IMR-90 (cell line): Measurements from ENCODE around the gene TBXAS1. TPM values are rescaled to one million over a fixed set of nuclear protein-coding genes. Genes with fewer than 3 reads are reported as not detected.

ENCODE experiments used
- ATAC-seq: fragments of 200-7000 bp; cut with Tn5 transposase; 2 replicates; pipeline ENCODE4 v1.9.1; 2020; ENCODE audit warnings: low read depth, mild to moderate bottlenecking, moderate library complexity
- BruUV-seq: library from RNA; stranded (reverse); fragments of 400-500 nt; replicated peaks from 2 replicates; lab custom pipeline; 2021; lab: Mats Ljungman, UMichigan
- CTCF ChIA-PET: fragments of 300-600 bp; formaldehyde crosslinking; extraction: SDS; loops from one replicate; lab custom pipeline; 2021; ENCODE audit warnings: antibody characterized with exemption; lab: Yijun Ruan, JAX
- POLR2A ChIA-PET: fragments of 300-600 bp; sonication (Branson Sonifier 250); formaldehyde crosslinking; loops from one replicate; lab custom pipeline; 2022; ENCODE audit warnings: antibody characterized with exemption; ENCODE audit not compliant: unreplicated experiment; lab: Charles Lee
- DNase-seq: peaks from one replicate; pipeline ENCODE4 v3.0.0; 2013
- H2AFZ ChIP-seq: replicated peaks from 2 replicates; pipeline ENCODE3; 2013; ENCODE audit warnings: low read length, mild to moderate bottlenecking; ENCODE audit not compliant: poor library complexity
- H2AK5ac ChIP-seq: 2 replicates; pipeline ENCODE4 v1.6.1; 2013; ENCODE audit warnings: low read depth, low read length, inconsistent platforms
- H2AK9ac ChIP-seq: replicated peaks from 2 replicates; pipeline ENCODE3; 2013; ENCODE audit warnings: mild to moderate bottlenecking, low read depth, low read length, moderate library complexity; ENCODE audit not compliant: poor library complexity
- H2BK120ac ChIP-seq: 2 replicates; pipeline ENCODE4 v1.6.1; 2013; ENCODE audit warnings: low read depth, low read length, inconsistent platforms
- H2BK15ac ChIP-seq: 3 replicates; pipeline ENCODE4 v1.6.1; 2013; ENCODE audit warnings: low read depth, low read length, inconsistent platforms
- H2BK20ac ChIP-seq: 2 replicates; pipeline ENCODE4 v1.6.1; 2013; ENCODE audit warnings: low read depth, mild to moderate bottlenecking, inconsistent platforms, low read length, moderate library complexity
- H2BK5ac ChIP-seq: 2 replicates; pipeline ENCODE4 v1.6.1; 2013; ENCODE audit warnings: mild to moderate bottlenecking, low read depth, low read length, inconsistent platforms; ENCODE audit not compliant: poor library complexity, severe bottlenecking
- H3K14ac ChIP-seq: replicated peaks from 2 replicates; pipeline ENCODE4 v1.6.1; 2013; ENCODE audit warnings: low read depth, low read length, inconsistent platforms
- H3K18ac ChIP-seq: 2 replicates; pipeline ENCODE4 v1.6.1; 2013; ENCODE audit warnings: low read depth, low read length, control low read depth
- H3K23ac ChIP-seq: 2 replicates; pipeline ENCODE4 v1.6.1; 2013; ENCODE audit warnings: low read depth, low read length, inconsistent platforms
- H3K27ac ChIP-seq: 2 replicates; pipeline ENCODE4 v1.5.1; 2013; ENCODE audit warnings: mild to moderate bottlenecking, control low read depth, low read length; ENCODE audit not compliant: insufficient read depth
- H3K27me3 ChIP-seq: 2 replicates; pipeline ENCODE4 v1.6.1; 2013; ENCODE audit warnings: low read length; ENCODE audit not compliant: control insufficient read depth, insufficient read depth
- H3K36me3 ChIP-seq: 2 replicates; pipeline ENCODE4 v1.6.1; 2013; ENCODE audit warnings: low read length, mixed read lengths; ENCODE audit not compliant: control insufficient read depth, insufficient read depth
- H3K4ac ChIP-seq: 2 replicates; pipeline ENCODE4 v1.6.1; 2013; ENCODE audit warnings: low read depth, low read length, inconsistent platforms
- H3K4me1 ChIP-seq: 2 replicates; pipeline ENCODE4 v1.6.1; 2013; ENCODE audit warnings: low read length, mixed read lengths; ENCODE audit not compliant: control insufficient read depth, insufficient read depth
- H3K4me2 ChIP-seq: 2 replicates; pipeline ENCODE4 v1.6.1; 2013; ENCODE audit warnings: low read depth, mild to moderate bottlenecking, control low read depth, low read length, moderate library complexity
- H3K4me3 ChIP-seq: 2 replicates; pipeline ENCODE4 v1.5.1; 2013; ENCODE audit warnings: low read depth, mild to moderate bottlenecking, control low read depth, low read length, moderate library complexity; ENCODE audit not compliant: insufficient read depth
- H3K56ac ChIP-seq: 2 replicates; pipeline ENCODE4 v1.6.1; 2013; ENCODE audit warnings: low read length, inconsistent platforms; ENCODE audit not compliant: insufficient read depth; ENCODE audit errors: extremely low read depth
- H3K79me1 ChIP-seq, 2 experiments: 2 replicates each; pipeline ENCODE4 v1.6.1; 2013; ENCODE audit warnings: low read length in 2 of 2, inconsistent platforms in 1 of 2, low read depth in 1 of 2
- H3K9ac ChIP-seq: 2 replicates; pipeline ENCODE4 v1.6.1; 2013; ENCODE audit warnings: low read depth, low read length, control low read depth
- H3K9me1 ChIP-seq: 2 replicates; pipeline ENCODE4 v1.6.1; 2013; ENCODE audit warnings: low read length, inconsistent platforms; ENCODE audit not compliant: insufficient read depth
- H3K9me3 ChIP-seq: 2 replicates; pipeline ENCODE4 v1.6.1; 2013; ENCODE audit warnings: low read length; ENCODE audit not compliant: control insufficient read depth, insufficient read depth
- H4K20me1 ChIP-seq: 2 replicates; pipeline ENCODE4 v1.6.1; 2013; ENCODE audit warnings: low read length, inconsistent platforms; ENCODE audit not compliant: insufficient read depth
- H4K5ac ChIP-seq: 2 replicates; pipeline ENCODE4 v1.6.1; 2013; ENCODE audit warnings: mild to moderate bottlenecking, low read depth, low read length, control low read depth
- H4K8ac ChIP-seq, 2 experiments: 2 replicates each; pipeline ENCODE4 v1.6.1; 2013; ENCODE audit warnings: low read depth in 2 of 2, low read length in 2 of 2, control low read depth in 1 of 2, inconsistent platforms in 1 of 2
- H4K91ac ChIP-seq: 2 replicates; pipeline ENCODE4 v1.6.1; 2013; ENCODE audit warnings: low read depth, low read length, inconsistent platforms; ENCODE audit not compliant: insufficient read depth
- BHLHE40 ChIP-seq: fragments of 150-350 bp; IDR thresholded peaks from 2 replicates; pipeline ENCODE4 v1.6.1; 2016; ENCODE audit warnings: mild to moderate bottlenecking, low read depth, low read length
- CEBPB ChIP-seq: IDR thresholded peaks from 2 replicates; pipeline ENCODE4 v1.6.1; 2012; ENCODE audit warnings: low read depth, low read length, improper control_type of control experiment
- CHD1 ChIP-seq: IDR thresholded peaks from 2 replicates; pipeline ENCODE4 v1.6.1; 2012; ENCODE audit warnings: low read depth, low read length, improper control_type of control experiment
- CTCF ChIP-seq: conservative IDR thresholded peaks from 2 replicates; pipeline ENCODE4 v1.5.1; 2012; ENCODE audit warnings: mild to moderate bottlenecking, low read depth, low read length, improper control_type of control experiment
- ELK1 ChIP-seq: fragments of 150-350 bp; IDR thresholded peaks from 2 replicates; pipeline ENCODE4 v1.6.1; 2016; ENCODE audit warnings: low read depth, mild to moderate bottlenecking, low read length, moderate library complexity, borderline replicate concordance
- FOS ChIP-seq: fragments of 150-350 bp; IDR thresholded peaks from 2 replicates; pipeline ENCODE4 v1.6.1; 2016; ENCODE audit warnings: low read depth, low read length
- MAFK ChIP-seq: IDR thresholded peaks from 2 replicates; pipeline ENCODE4 v1.6.1; 2012; ENCODE audit warnings: low read depth, low read length, improper control_type of control experiment
- MAZ ChIP-seq: IDR thresholded peaks from 2 replicates; pipeline ENCODE4 v1.6.1; 2012; ENCODE audit warnings: low read depth, mild to moderate bottlenecking, low read length, improper control_type of control experiment, moderate library complexity, borderline replicate concordance
- NFE2L2 ChIP-seq: fragments of 150-350 bp; IDR thresholded peaks from 2 replicates; pipeline ENCODE4 v1.6.1; 2016; ENCODE audit warnings: low read depth, mild to moderate bottlenecking, low read length
- POLR2A ChIP-seq: IDR thresholded peaks from 2 replicates; pipeline ENCODE4 v1.6.1; 2012; ENCODE audit warnings: mild to moderate bottlenecking, low read depth, low read length
- RAD21 ChIP-seq: IDR thresholded peaks from 2 replicates; pipeline ENCODE4 v1.6.1; 2012; ENCODE audit warnings: low read length, improper control_type of control experiment
- RCOR1 ChIP-seq: IDR thresholded peaks from 2 replicates; pipeline ENCODE4 v1.6.1; 2012; ENCODE audit warnings: mild to moderate bottlenecking, low read length, improper control_type of control experiment; ENCODE audit not compliant: insufficient replicate concordance
- RFX5 ChIP-seq: IDR thresholded peaks from 2 replicates; pipeline ENCODE4 v1.8.0; 2012; ENCODE audit warnings: low read depth, mild to moderate bottlenecking, low read length, moderate library complexity
- USF2 ChIP-seq: fragments of 150-350 bp; IDR thresholded peaks from 2 replicates; pipeline ENCODE4 v1.6.1; 2017; ENCODE audit warnings: mild to moderate bottlenecking, antibody characterized with exemption, low read length, low read depth
- WGBS, 2 experiments: methylation state at CpG; one replicate each; pipeline versions ENCODE4 v1.1.5 to v1.1.7; 2013; ENCODE audit warnings: missing lambda C conversion rate in 2 of 2; ENCODE audit not compliant: insufficient read length in 1 of 2; ENCODE audit errors: extremely low coverage in 2 of 2; 5-methylcytosine and 5-hydroxymethylcytosine counted together
- dilution Hi-C: fragments of 300-500 bp; cut with HindIII; formaldehyde crosslinking; loops from one replicate; pipeline ENCODE4 v1.14.3; 2018; ENCODE audit warnings: low sequenced_read_pairs; ENCODE audit not compliant: unreplicated experiment
- in situ Hi-C: fragments of 300-500 bp; cut with MboI; formaldehyde crosslinking; loops from 3 replicates; pipeline ENCODE4 v1.14.3; 2019; ENCODE audit warnings: low sequenced_read_pairs, inconsistent platforms, mixed read lengths
- intact Hi-C: fragments of 100-400 bp; cut with micrococcal nuclease; formaldehyde crosslinking; loops from 2 replicates; pipeline ENCODE4 v1.10.0; 2022
- polyA plus RNA-seq, 3 experiments: library from polyadenylated mRNA; depleted of rRNA; stranded (reverse); fragments of >200 nt; gene quantifications; 2 replicates each; pipeline ENCODE4 v1.2.3, GENCODE V29; 2012; ENCODE audit warnings: low replicate concordance in 1 of 3
- total RNA-seq: library from RNA; depleted of rRNA; stranded (reverse); fragments of >200 nt; gene quantifications from 2 replicates; pipeline ENCODE4 v1.2.3, GENCODE V29; 2012

Gene TBXAS1
- total and polyA plus RNA-seq, 2 of the 4 experiments (the other 2 are of a cell fraction), result 5.9 to 10.8 TPM

- no peak overlapping the region for H2AFZ ChIP-seq
- H3K4me1 ChIP-seq, result no peaks in the 10 kb centered on the region; the same call in 1 of the 2 replicates
- H3K9me3 ChIP-seq, result peaks cover 10% of the 10 kb centered on the region
- H3K36me3 ChIP-seq, result peaks cover 2% of the 10 kb centered on the region; the same call in 1 of the 2 replicates
- in situ Hi-C loops (no loop called here), dilution Hi-C loops (no loop called here), intact Hi-C loops (no loop called here)
- no peaks in the 10 kb centered on the region for H3K79me1 ChIP-seq
- no peak overlapping the region for H2BK5ac ChIP-seq
- no peak overlapping the region for H2BK15ac ChIP-seq
- no peak overlapping the region for H3K14ac ChIP-seq
- TF ChIP-seq CTCF (no peak), MAZ (no peak), CHD1 (no peak), MAFK (no peak), NFE2L2 (no peak), POLR2A (no peak), BHLHE40 (no peak), RFX5 (no peak), RCOR1 (no peak), CEBPB (no peak), RAD21 (no peak), FOS (no peak), ELK1 (no peak), USF2 (no peak)
- 69% methylated on average over 2 of the region's 10 CpGs; no CpG with 5 or more reads in 1 of the 2 experiments for WGBS, 2 experiments
- DNase-seq (no peak), ATAC-seq (no peak)
- no peak overlapping the region for H3K23ac ChIP-seq
- H2AK5ac ChIP-seq, result no peak overlapping the region
- H2AK9ac ChIP-seq, result no peak overlapping the region
- H3K56ac ChIP-seq, result no peak overlapping the region
- H4K8ac ChIP-seq, result no peak overlapping the region
- no peak overlapping the region for H3K4me2 ChIP-seq
- H4K91ac ChIP-seq, result no peak overlapping the region
- H3K27ac ChIP-seq, result no peak overlapping the region
- CTCF ChIA-PET, result interaction anchor here (1.4 kb wide), 1 partner anchor 38 kb away, joined by 4 read pairs; no protein-coding TSS in a partner anchor
- H3K4me3 ChIP-seq, result no peak overlapping the region
- no peak overlapping the region for H2BK20ac ChIP-seq
- no TSS peak for BruUV-seq
- no peak overlapping the region for H4K5ac ChIP-seq
- H3K27me3 ChIP-seq, result 0 out of 2 replicates have a peak, but pooled peaks cover 2% of the 10 kb centered on the region
- H3K9ac ChIP-seq, result no peak overlapping the region
- H2BK120ac ChIP-seq, result no peak overlapping the region
- no peak overlapping the region; the same call in 1 of the 2 replicates for H3K18ac ChIP-seq
- H4K20me1 ChIP-seq, result no peaks in the 10 kb centered on the region
- POLR2A ChIA-PET, result no interaction called here
- H3K9me1 ChIP-seq, result no peaks in the 10 kb centered on the region
- no peak overlapping the region for H3K4ac ChIP-seq
These were observed 119.7 kb downstream of the TBXAS1 start for GRCh38 chr7:139948587-139949335.
